ENCODE data around the gene ROR2.

ROR2 gene

GRCh38 chr9:91942201-91942600, 7.8 kb downstream of the ROR2 start:
- no peak overlapping the region for H2BK5ac ChIP-seq (ENCODE audit: low read length)
- no peak overlapping the region for H3K4me2 ChIP-seq (ENCODE audit: low read length)
- H3K4me3 ChIP-seq (ENCODE audit: low read length), result no peak overlapping the region
- peaks cover 22% of the 10 kb centered on the region for H3K79me1 ChIP-seq (ENCODE audit: low read length)
- no peak overlapping the region for H2BK120ac ChIP-seq (ENCODE audit: low read depth, low read length)
- no peak overlapping the region for H3K23ac ChIP-seq (ENCODE audit: low read length)
- H3K27ac ChIP-seq (ENCODE audit: low read depth, low read length), result no peak overlapping the region
- peak overlapping the region; percentile 17 for H3K56ac ChIP-seq (ENCODE audit: low read length)
- H4K5ac ChIP-seq (ENCODE audit: low read length), result no peak overlapping the region
- no peak overlapping the region for H3K18ac ChIP-seq (ENCODE audit: low read length)
- H3K27me3 ChIP-seq (ENCODE audit: insufficient read depth, low read length, poor library complexity), result no peaks in the 10 kb centered on the region
- peaks cover 80% of the 10 kb centered on the region for H3K79me2 ChIP-seq (ENCODE audit: control insufficient read depth, insufficient read depth, low read length)
- H4K8ac ChIP-seq (ENCODE audit: low read depth, low read length), result no peak overlapping the region
- H3K4me1 ChIP-seq (ENCODE audit: control insufficient read depth, low read depth, low read length), result peaks cover 45% of the 10 kb centered on the region
- DNase-seq, result no peak
- H3K36me3 ChIP-seq (ENCODE audit: control insufficient read depth, insufficient read depth, low read length), result no peaks in the 10 kb centered on the region
- H3K9ac ChIP-seq (ENCODE audit: low read length), result no peak overlapping the region
- H2BK15ac ChIP-seq (replicated peaks; ENCODE audit: low read depth), result no peak overlapping the region
- no CpG with 5 or more reads among the region's 5 CpGs for WGBS (ENCODE audit: extremely low coverage, insufficient coverage, low lambda C conversion rate)
- peak overlapping the region; percentile 43 for H2AK5ac ChIP-seq (ENCODE audit: low read length)
- no peak overlapping the region for H3K4ac ChIP-seq (ENCODE audit: low read depth, low read length)

GRCh38 chr9:91939978-91940377, 10.1 kb downstream of the ROR2 start:
- H3K79me1 ChIP-seq (ENCODE audit: low read length), result peaks cover 32% of the 10 kb centered on the region

GRCh38 chr9:91937727-91938126, 12.3 kb downstream of the ROR2 start:
- no peak overlapping the region for H4K8ac ChIP-seq (ENCODE audit: low read depth, low read length)
- no peaks in the 10 kb centered on the region for H3K36me3 ChIP-seq (ENCODE audit: control insufficient read depth, insufficient read depth, low read length)
- H4K5ac ChIP-seq (ENCODE audit: low read length), result no peak overlapping the region
- H3K4me2 ChIP-seq (ENCODE audit: low read length), result no peak overlapping the region
- peaks cover 24% of the 10 kb centered on the region for H3K79me1 ChIP-seq (ENCODE audit: low read length)
- peak overlapping the region; percentile 57 for H3K56ac ChIP-seq (ENCODE audit: low read length)
- H3K4me3 ChIP-seq (ENCODE audit: low read length), result no peak overlapping the region
- WGBS (ENCODE audit: extremely low coverage, insufficient coverage, low lambda C conversion rate), result no CpG with 5 or more reads among the region's 5 CpGs
- H3K79me2 ChIP-seq (ENCODE audit: control insufficient read depth, insufficient read depth, low read length), result peaks cover 75% of the 10 kb centered on the region
- H3K4ac ChIP-seq (ENCODE audit: low read depth, low read length), result no peak overlapping the region
- H3K27me3 ChIP-seq (ENCODE audit: insufficient read depth, low read length, poor library complexity), result no peaks in the 10 kb centered on the region
- no peak for DNase-seq
- H2AK5ac ChIP-seq (ENCODE audit: low read length), result no peak overlapping the region
- H3K9ac ChIP-seq (ENCODE audit: low read length), result no peak overlapping the region
- peaks cover 35% of the 10 kb centered on the region for H3K4me1 ChIP-seq (ENCODE audit: control insufficient read depth, low read depth, low read length)
- no peak overlapping the region for H2BK120ac ChIP-seq (ENCODE audit: low read depth, low read length)
- H2BK15ac ChIP-seq (replicated peaks; ENCODE audit: low read depth), result no peak overlapping the region
- H3K27ac ChIP-seq (ENCODE audit: low read depth, low read length), result no peak overlapping the region
- no peak overlapping the region for H3K23ac ChIP-seq (ENCODE audit: low read length)
- H2BK5ac ChIP-seq (ENCODE audit: low read length), result no peak overlapping the region
- H3K18ac ChIP-seq (ENCODE audit: low read length), result peak overlapping the region; percentile 93

More at GRCh38 chr9:91939978-91940377, 10.1 kb downstream of the ROR2 start:
- Histone ChIP-seq H3K18ac (ENCODE audit: low read length) (peak overlapping the region; percentile 85), H3K4ac (ENCODE audit: low read depth, low read length) (peak overlapping the region; percentile 84), H3K23ac (ENCODE audit: low read length) (no peak overlapping the region), H3K36me3 (ENCODE audit: control insufficient read depth, insufficient read depth, low read length) (no peaks in the 10 kb centered on the region), H3K9ac (ENCODE audit: low read length) (peak overlapping the region; percentile 52), H3K56ac (ENCODE audit: low read length) (peak overlapping the region; percentile 86), H2BK15ac (replicated peaks; ENCODE audit: low read depth) (no peak overlapping the region), H3K4me3 (ENCODE audit: low read length) (no peak overlapping the region), H2BK120ac (ENCODE audit: low read depth, low read length) (peak overlapping the region; percentile 7), H4K5ac (ENCODE audit: low read length) (no peak overlapping the region), H2BK5ac (ENCODE audit: low read length) (peak overlapping the region; percentile 92), H3K4me1 (ENCODE audit: control insufficient read depth, low read depth, low read length) (peaks cover 50% of the 10 kb centered on the region), H2AK5ac (ENCODE audit: low read length) (peak overlapping the region; percentile 96), H3K4me2 (ENCODE audit: low read length) (no peak overlapping the region), H3K79me2 (ENCODE audit: control insufficient read depth, insufficient read depth, low read length) (peaks cover 79% of the 10 kb centered on the region), H3K27ac (ENCODE audit: low read depth, low read length) (peak overlapping the region; percentile 2), H4K8ac (ENCODE audit: low read depth, low read length) (no peak overlapping the region), H3K27me3 (ENCODE audit: insufficient read depth, low read length, poor library complexity) (no peaks in the 10 kb centered on the region)
- no CpG with 5 or more reads among the region's 7 CpGs for WGBS (ENCODE audit: extremely low coverage, insufficient coverage, low lambda C conversion rate)
- peak; percentile 97 for DNase-seq

- Histone ChIP-seq H3K79me1 (ENCODE audit: low read length) (peaks cover 22% of the 10 kb centered on the region), H4K5ac (ENCODE audit: low read length) (no peak overlapping the region), H3K36me3 (ENCODE audit: control insufficient read depth, insufficient read depth, low read length) (no peaks in the 10 kb centered on the region), H3K4ac (ENCODE audit: low read depth, low read length) (peak overlapping the region; percentile 79), H2AK5ac (ENCODE audit: low read length) (no peak overlapping the region), H3K56ac (ENCODE audit: low read length) (peak overlapping the region; percentile 57), H3K79me2 (ENCODE audit: control insufficient read depth, insufficient read depth, low read length) (peaks cover 70% of the 10 kb centered on the region), H3K27ac (ENCODE audit: low read depth, low read length) (no peak overlapping the region), H3K9ac (ENCODE audit: low read length) (peak overlapping the region; percentile 17), H3K27me3 (ENCODE audit: insufficient read depth, low read length, poor library complexity) (no peaks in the 10 kb centered on the region), H2BK5ac (ENCODE audit: low read length) (no peak overlapping the region), H3K4me2 (ENCODE audit: low read length) (no peak overlapping the region), H2BK15ac (replicated peaks; ENCODE audit: low read depth) (no peak overlapping the region), H4K8ac (ENCODE audit: low read depth, low read length) (peak overlapping the region; percentile 39), H3K4me3 (ENCODE audit: low read length) (no peak overlapping the region), H3K18ac (ENCODE audit: low read length) (peak overlapping the region; percentile 93), H3K4me1 (ENCODE audit: control insufficient read depth, low read depth, low read length) (peaks cover 32% of the 10 kb centered on the region), H3K23ac (ENCODE audit: low read length) (no peak overlapping the region), H2BK120ac (ENCODE audit: low read depth, low read length) (no peak overlapping the region)
- no CpG with 5 or more reads among the region's 9 CpGs for WGBS (ENCODE audit: extremely low coverage, insufficient coverage, low lambda C conversion rate)
- DNase-seq, result no peak
These were observed 13.0 kb downstream of the ROR2 start for GRCh38 chr9:91937056-91937455.

- no peak overlapping the region for H3K27ac ChIP-seq (ENCODE audit: low read depth, low read length)
- H2BK120ac ChIP-seq (ENCODE audit: low read depth, low read length), result no peak overlapping the region
- peaks cover 62% of the 10 kb centered on the region for H3K79me2 ChIP-seq (ENCODE audit: control insufficient read depth, insufficient read depth, low read length)
- no peak overlapping the region for H2BK15ac ChIP-seq (replicated peaks; ENCODE audit: low read depth)
- no peak overlapping the region for H3K23ac ChIP-seq (ENCODE audit: low read length)
- no peak overlapping the region for H3K4ac ChIP-seq (ENCODE audit: low read depth, low read length)
- peak overlapping the region; percentile 14 for H2AK5ac ChIP-seq (ENCODE audit: low read length)
- H4K8ac ChIP-seq (ENCODE audit: low read depth, low read length), result no peak overlapping the region
- peaks cover 18% of the 10 kb centered on the region for H3K79me1 ChIP-seq (ENCODE audit: low read length)
- H3K4me3 ChIP-seq (ENCODE audit: low read length), result no peak overlapping the region
- H3K9ac ChIP-seq (ENCODE audit: low read length), result peak overlapping the region; percentile 15
- H3K36me3 ChIP-seq (ENCODE audit: control insufficient read depth, insufficient read depth, low read length), result no peaks in the 10 kb centered on the region
- H2BK5ac ChIP-seq (ENCODE audit: low read length), result no peak overlapping the region
- no peak overlapping the region for H3K18ac ChIP-seq (ENCODE audit: low read length)
- no peaks in the 10 kb centered on the region for H3K27me3 ChIP-seq (ENCODE audit: insufficient read depth, low read length, poor library complexity)
- peak overlapping the region; percentile 57 for H3K56ac ChIP-seq (ENCODE audit: low read length)
- H3K4me1 ChIP-seq (ENCODE audit: control insufficient read depth, low read depth, low read length), result peaks cover 29% of the 10 kb centered on the region
- no peak overlapping the region for H4K5ac ChIP-seq (ENCODE audit: low read length)
- DNase-seq, result no peak
- H3K4me2 ChIP-seq (ENCODE audit: low read length), result no peak overlapping the region
- no CpG with 5 or more reads among the region's 13 CpGs for WGBS (ENCODE audit: extremely low coverage, insufficient coverage, low lambda C conversion rate)
These were observed 14.1 kb downstream of the ROR2 start for GRCh38 chr9:91935805-91936514.

All from mesendoderm (in vitro differentiated cells).